GM13976 (cell line): ENCODE results near the gene NKAPD1.
A peak's percentile ranks its signal among the peaks of the same experiment; 100 is the strongest.

Experiments
- DNase-seq: peaks from one replicate; pipeline ENCODE4 v3.0.0; 2012; ENCODE audit warnings: low spot score
- CTCF ChIP-seq: IDR thresholded peaks from 2 replicates; pipeline ENCODE4 v1.5.1; 2012; ENCODE audit warnings: borderline replicate concordance, mild to moderate bottlenecking; ENCODE audit not compliant: insufficient read depth; ENCODE audit errors: extremely low read depth, missing control alignments, control extremely low read depth
- in situ Hi-C: fragments of 300-500 bp; cut with MboI; formaldehyde crosslinking; loops from one replicate; pipeline ENCODE4 v1.12.0; 2022; ENCODE audit warnings: low sequenced_read_pairs, mixed read lengths, inconsistent platforms; ENCODE audit not compliant: unreplicated experiment

Gene NKAPD1

GRCh38 chr11:112113539-112114457, 39.7 kb downstream of the NKAPD1 start:
- peak; percentile 57 for DNase-seq
- in situ Hi-C loops: no loop called here

GRCh38 chr11:112114460-112114859, 40.4 kb downstream of the NKAPD1 start:
- DNase-seq: no peak
- no peak for TF ChIP-seq CTCF
- in situ Hi-C loops: no loop called here

More at GRCh38 chr11:112113539-112114457, 39.7 kb downstream of the NKAPD1 start:
- TF ChIP-seq CTCF: peak; percentile 57

- in situ Hi-C loops: no loop called here
- no peak for TF ChIP-seq CTCF
- no peak for DNase-seq
Measured at GRCh38 chr11:112115386-112115785, 41.3 kb downstream of the NKAPD1 start.

GRCh38 chr11:112118176-112118575, 44.1 kb downstream of the NKAPD1 start:
- DNase-seq: no peak
- in situ Hi-C loops: no loop called here
- TF ChIP-seq CTCF: no peak

- DNase-seq: no peak
- TF ChIP-seq CTCF: no peak
- in situ Hi-C loops: no loop called here
Measured at GRCh38 chr11:112121981-112122615, 48.0 kb downstream of the NKAPD1 start.

- no peak for DNase-seq
- TF ChIP-seq CTCF: no peak
- in situ Hi-C loops: no loop called here
Measured at GRCh38 chr11:112123129-112123528, 49.0 kb downstream of the NKAPD1 start.
